Loucy (cell line): ENCODE results near the gene INSL6.

ENCODE experiments used
- H2AFZ ChIP-seq: fragments of 200-600 bp; sonication (generic); 2 replicates; pipeline ENCODE4 v1.6.0; 2016; ENCODE audit warnings: antibody characterized with exemption, mild to moderate bottlenecking, low read length, moderate library complexity
- H3F3A ChIP-seq: fragments of 200-600 bp; 2 replicates; pipeline ENCODE4 v1.6.0; 2016; ENCODE audit warnings: antibody characterized with exemption, low read depth, mild to moderate bottlenecking
- H3K27me3 ChIP-seq: fragments of 200-600 bp; sonication (generic); 2 replicates; pipeline ENCODE4 v1.6.1; 2014; ENCODE audit warnings: low read length, mild to moderate bottlenecking; ENCODE audit not compliant: insufficient read depth, poor library complexity, severe bottlenecking
- H3K36me3 ChIP-seq: fragments of 200-600 bp; sonication (generic); 2 replicates; pipeline ENCODE4 v1.6.1; 2016; ENCODE audit warnings: low read length; ENCODE audit not compliant: insufficient read depth
- H3K4me1 ChIP-seq: fragments of 200-600 bp; sonication (generic); 2 replicates; pipeline ENCODE4 v1.5.1; 2014; ENCODE audit warnings: low read length, mild to moderate bottlenecking; ENCODE audit not compliant: insufficient read depth, poor library complexity, severe bottlenecking
- H3K4me2 ChIP-seq: fragments of 200-600 bp; sonication (generic); 2 replicates; pipeline ENCODE4 v1.6.0; 2014; ENCODE audit warnings: antibody characterized with exemption, low read length, low read depth, mild to moderate bottlenecking; ENCODE audit not compliant: poor library complexity, severe bottlenecking
- H3K4me3 ChIP-seq: fragments of 200-600 bp; sonication (generic); 2 replicates; pipeline ENCODE4 v1.5.1; 2014; ENCODE audit warnings: low read length, mild to moderate bottlenecking, mixed read lengths; ENCODE audit not compliant: poor library complexity, severe bottlenecking
- H3K79me2 ChIP-seq: fragments of 200-600 bp; sonication (generic); 2 replicates; pipeline ENCODE4 v1.6.1; 2014; ENCODE audit warnings: low read length; ENCODE audit not compliant: insufficient read depth
- H3K9ac ChIP-seq: fragments of 200-600 bp; sonication (generic); 2 replicates; pipeline ENCODE4 v1.6.0; 2014; ENCODE audit warnings: mild to moderate bottlenecking, low read depth, low read length, moderate library complexity; ENCODE audit not compliant: poor library complexity, severe bottlenecking
- H3K9me2 ChIP-seq: fragments of 200-600 bp; sonication (generic); replicated peaks from 2 replicates; pipeline ENCODE4 v1.6.1; 2016; ENCODE audit warnings: low read depth, low read length, mixed read lengths
- H3K9me3 ChIP-seq: fragments of 200-600 bp; sonication (generic); 2 replicates; pipeline ENCODE4 v1.6.1; 2014; ENCODE audit warnings: mild to moderate bottlenecking, antibody characterized with exemption, low read length, low read depth; ENCODE audit not compliant: insufficient read depth
- H4K20me1 ChIP-seq: fragments of 200-600 bp; sonication (generic); 2 replicates; pipeline ENCODE4 v1.6.0; 2014; ENCODE audit warnings: antibody characterized with exemption, low read length, mild to moderate bottlenecking; ENCODE audit not compliant: insufficient read depth, poor library complexity, severe bottlenecking
- EZH2phosphoT487 ChIP-seq: fragments of 200-600 bp; IDR thresholded peaks from 2 replicates; pipeline ENCODE4 v1.6.1; 2018; ENCODE audit warnings: antibody characterized with exemption, mild to moderate bottlenecking, moderate library complexity, borderline replicate concordance
- TF ChIP-seq, protein P1 (sequence below): fragments of 200-600 bp; sonication (generic); conservative IDR thresholded peaks from 2 replicates; pipeline ENCODE4 v1.5.1; 2014; ENCODE audit warnings: mild to moderate bottlenecking, antibody characterized with exemption, low read length

Gene INSL6, protein sequence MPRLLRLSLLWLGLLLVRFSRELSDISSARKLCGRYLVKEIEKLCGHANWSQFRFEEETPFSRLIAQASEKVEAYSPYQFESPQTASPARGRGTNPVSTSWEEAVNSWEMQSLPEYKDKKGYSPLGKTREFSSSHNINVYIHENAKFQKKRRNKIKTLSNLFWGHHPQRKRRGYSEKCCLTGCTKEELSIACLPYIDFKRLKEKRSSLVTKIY

DNA sequence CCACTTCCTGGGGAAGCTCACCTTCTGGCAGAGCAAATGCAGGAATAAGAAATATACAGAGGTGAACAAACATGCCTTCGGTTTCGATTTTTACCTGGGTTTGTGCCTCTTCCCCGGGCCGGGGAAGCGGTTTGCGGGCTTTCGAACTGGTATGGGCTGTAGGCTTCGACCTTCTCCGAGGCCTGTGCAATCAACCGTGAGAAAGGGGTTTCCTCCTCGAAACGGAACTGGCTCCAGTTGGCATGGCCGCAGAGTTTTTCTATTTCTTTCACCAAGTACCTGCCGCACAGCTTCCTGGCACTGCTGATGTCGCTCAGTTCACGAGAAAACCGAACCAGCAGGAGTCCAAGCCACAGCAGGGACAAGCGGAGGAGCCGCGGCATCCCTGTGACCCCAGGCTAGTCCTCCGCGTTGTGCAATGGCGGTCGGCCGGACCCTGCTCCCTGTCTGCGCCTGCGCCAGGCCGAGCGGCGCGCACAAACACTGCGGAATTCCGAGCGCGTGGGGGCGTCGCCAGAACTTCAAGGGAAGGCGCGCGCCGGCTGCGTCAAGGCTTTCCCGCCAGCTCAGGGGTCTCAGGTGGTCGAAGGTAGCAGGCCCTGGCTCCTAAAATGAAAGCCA is at the start of gene INSL6:
Gene INSL6 (minus strand): TSS at position 420 of the 621 bp plus-strand sequence. CDS start 37 bp downstream, at position 383.
- H2AFZ ChIP-seq, result no peak within 1 kb of the TSS; the same call in 1 of the 2 replicates
- H3K4me3 ChIP-seq, result no peak within 1 kb of the TSS
- no peak within 1 kb of the TSS for H3K4me2 ChIP-seq
- 0 out of 2 replicates have a peak, but pooled peaks cover 3% of the 10 kb centered on the region for H3K9me3 ChIP-seq
- H3K36me3 ChIP-seq, result no peaks in the 10 kb centered on the region
- H3K9ac ChIP-seq, result no peak within 1 kb of the TSS
- H3K9me2 ChIP-seq, result no peaks in the 10 kb centered on the region
- H3K79me2 ChIP-seq, result no peaks in the 10 kb centered on the region
- TF ChIP-seq, protein P1, sequence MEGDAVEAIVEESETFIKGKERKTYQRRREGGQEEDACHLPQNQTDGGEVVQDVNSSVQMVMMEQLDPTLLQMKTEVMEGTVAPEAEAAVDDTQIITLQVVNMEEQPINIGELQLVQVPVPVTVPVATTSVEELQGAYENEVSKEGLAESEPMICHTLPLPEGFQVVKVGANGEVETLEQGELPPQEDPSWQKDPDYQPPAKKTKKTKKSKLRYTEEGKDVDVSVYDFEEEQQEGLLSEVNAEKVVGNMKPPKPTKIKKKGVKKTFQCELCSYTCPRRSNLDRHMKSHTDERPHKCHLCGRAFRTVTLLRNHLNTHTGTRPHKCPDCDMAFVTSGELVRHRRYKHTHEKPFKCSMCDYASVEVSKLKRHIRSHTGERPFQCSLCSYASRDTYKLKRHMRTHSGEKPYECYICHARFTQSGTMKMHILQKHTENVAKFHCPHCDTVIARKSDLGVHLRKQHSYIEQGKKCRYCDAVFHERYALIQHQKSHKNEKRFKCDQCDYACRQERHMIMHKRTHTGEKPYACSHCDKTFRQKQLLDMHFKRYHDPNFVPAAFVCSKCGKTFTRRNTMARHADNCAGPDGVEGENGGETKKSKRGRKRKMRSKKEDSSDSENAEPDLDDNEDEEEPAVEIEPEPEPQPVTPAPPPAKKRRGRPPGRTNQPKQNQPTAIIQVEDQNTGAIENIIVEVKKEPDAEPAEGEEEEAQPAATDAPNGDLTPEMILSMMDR, result no peak
- H3K4me1 ChIP-seq, result peaks cover 16% of the 10 kb centered on the region
- no peaks in the 10 kb centered on the region for H4K20me1 ChIP-seq
- H3F3A ChIP-seq, result no peaks in the 10 kb centered on the region
- H3K27me3 ChIP-seq, result no peaks in the 10 kb centered on the region

DNA sequence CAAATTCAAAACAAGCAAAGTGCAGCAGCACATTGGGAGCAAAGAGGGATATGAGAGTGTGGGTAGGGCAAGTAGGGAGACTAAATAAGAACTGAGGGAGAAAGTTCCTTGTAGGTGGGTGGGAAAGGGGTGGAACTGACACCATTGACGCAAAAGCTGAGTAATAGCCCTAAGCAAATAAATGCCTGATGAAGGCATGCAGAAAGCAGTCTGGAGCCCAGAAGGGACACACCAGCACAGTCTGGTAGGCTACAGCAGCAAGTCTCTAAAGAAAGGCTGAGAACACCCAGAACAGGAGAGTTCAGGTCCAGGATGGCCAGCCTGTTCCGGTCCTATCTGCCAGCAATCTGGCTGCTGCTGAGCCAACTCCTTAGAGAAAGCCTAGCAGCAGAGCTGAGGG is 45.8 kb upstream of the INSL6 start, which contains the start of gene INSL4:
Gene INSL4 (plus strand): TSS at position 208 of the 400 bp plus-strand sequence. CDS start 105 bp downstream, at position 313.
- TF ChIP-seq EZH2phosphoT487, result no peak
- TF ChIP-seq, protein P1, result no peak
- Histone ChIP-seq H3K36me3 (no peaks in the 10 kb centered on the region), H3K9me3 (no peaks in the 10 kb centered on the region), H3K4me2 (no peak within 1 kb of the TSS), H3K4me3 (no peak within 1 kb of the TSS), H3K4me1 (no peaks in the 10 kb centered on the region), H3K27me3 (no peaks in the 10 kb centered on the region), H3F3A (no peaks in the 10 kb centered on the region), H4K20me1 (no peaks in the 10 kb centered on the region), H3K79me2 (no peaks in the 10 kb centered on the region), H3K9me2 (no peaks in the 10 kb centered on the region), H3K9ac (no peak within 1 kb of the TSS), H2AFZ (no peak within 1 kb of the TSS)

DNA sequence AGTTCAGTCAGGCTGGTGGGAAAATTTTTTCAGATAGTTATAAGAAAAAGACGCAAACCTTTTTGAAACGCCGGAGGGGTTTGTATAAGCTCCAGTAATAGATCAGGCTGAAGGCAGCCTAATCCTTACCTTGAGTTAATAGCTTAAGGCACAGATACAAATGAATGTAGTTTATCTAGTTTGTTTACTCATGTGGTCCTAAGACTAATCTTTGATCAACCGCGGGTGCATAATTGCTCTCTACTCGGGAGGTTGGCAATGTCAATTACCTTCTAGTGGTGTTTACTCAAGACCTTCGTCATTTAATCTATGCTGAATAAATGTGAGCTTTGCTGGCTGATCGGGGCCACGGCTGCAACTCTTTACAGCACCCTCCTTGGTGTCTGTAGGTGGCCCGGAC is 45.1 kb upstream of the INSL6 start:
- Histone ChIP-seq H3K4me1 (no peaks in the 10 kb centered on the region), H3K9me2 (no peaks in the 10 kb centered on the region), H3K9me3 (no peaks in the 10 kb centered on the region), H2AFZ (no peak overlapping the region), H3K27me3 (no peaks in the 10 kb centered on the region), H3K4me2 (no peak overlapping the region), H3K79me2 (no peaks in the 10 kb centered on the region), H3K36me3 (no peaks in the 10 kb centered on the region), H3K4me3 (no peak overlapping the region), H4K20me1 (no peaks in the 10 kb centered on the region), H3K9ac (no peak overlapping the region), H3F3A (no peaks in the 10 kb centered on the region)
- TF ChIP-seq, protein P1, result no peak
- no peak for TF ChIP-seq EZH2phosphoT487
